GM18505 (cell line): Measurements from ENCODE around the gene NQO1.

Experiments
- ATAC-seq: cut with Tn5 transposase; IDR thresholded peaks from one replicate; pipeline ENCODE4 v1.9.1; 2021; ENCODE audit not compliant: unreplicated experiment
- POLR2A ChIP-seq: IDR thresholded peaks from 4 replicates; pipeline ENCODE4 v1.6.1; 2011; ENCODE audit warnings: borderline replicate concordance; ENCODE audit not compliant: insufficient read depth, insufficient read length; ENCODE audit errors: extremely low read depth

NQO1 gene

GRCh38 chr16:69662901-69663300 lies 63.5 kb downstream of the NQO1 start:
- no peak for TF ChIP-seq POLR2A
- ATAC-seq, result no peak

DNA sequence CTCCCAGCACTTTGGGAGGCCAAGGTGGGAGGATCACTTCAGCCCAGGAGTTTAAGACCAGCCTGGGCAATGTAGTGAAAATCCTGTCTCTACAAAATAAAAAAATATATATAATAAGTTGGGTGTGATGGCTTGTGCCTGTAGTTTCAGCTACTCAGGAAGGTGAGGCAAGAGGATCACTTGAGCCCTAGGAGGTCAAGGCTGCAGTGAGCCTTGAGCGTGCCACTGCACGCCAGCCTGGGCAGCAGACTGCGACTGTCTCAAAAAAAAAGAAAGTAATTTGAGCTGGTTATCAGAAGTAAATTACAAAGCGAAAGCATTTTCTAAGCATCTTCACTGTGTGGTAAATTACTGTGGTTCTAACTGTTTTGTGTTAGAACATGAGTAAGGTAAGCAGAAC lies 66.2 kb downstream of the NQO1 start:
- TF ChIP-seq POLR2A, result no peak
- ATAC-seq, result no peak
